Ishikawa (cell line): ENCODE results near the gene GRIN2A.

Source experiments
- CEBPB ChIP-seq: IDR thresholded peaks from 2 replicates; pipeline ENCODE4 v1.6.1; 2012
- CREB1 ChIP-seq: IDR thresholded peaks from 2 replicates; pipeline ENCODE4 v1.6.1; 2012; ENCODE audit warnings: low read depth
- EGR1 ChIP-seq: IDR thresholded peaks from 2 replicates; pipeline ENCODE4 v1.6.1; 2012
- EP300 ChIP-seq: IDR thresholded peaks from 2 replicates; pipeline ENCODE4 v1.6.1; 2012; ENCODE audit warnings: borderline replicate concordance
- FOXM1 ChIP-seq: IDR thresholded peaks from 2 replicates; pipeline ENCODE4 v1.6.1; 2012; ENCODE audit warnings: low read depth, borderline replicate concordance
- MAX ChIP-seq: IDR thresholded peaks from 2 replicates; pipeline ENCODE4 v1.6.1; 2012
- NFIC ChIP-seq: IDR thresholded peaks from 2 replicates; pipeline ENCODE4 v1.6.1; 2012
- RAD21 ChIP-seq: IDR thresholded peaks from 2 replicates; pipeline ENCODE4 v1.6.1; 2012; ENCODE audit warnings: low read depth
- REST ChIP-seq: IDR thresholded peaks from 2 replicates; pipeline ENCODE4 v1.6.1; 2012; ENCODE audit warnings: low read depth, mild to moderate bottlenecking
- TAF1 ChIP-seq: IDR thresholded peaks from 2 replicates; pipeline ENCODE4 v1.6.1; 2012; ENCODE audit warnings: low read depth, mild to moderate bottlenecking
- TCF12 ChIP-seq: IDR thresholded peaks from 2 replicates; pipeline ENCODE4 v1.6.1; 2012; ENCODE audit warnings: low read depth
- TEAD4 ChIP-seq: IDR thresholded peaks from 2 replicates; pipeline ENCODE4 v1.6.1; 2012
- USF1 ChIP-seq: IDR thresholded peaks from 2 replicates; pipeline ENCODE4 v1.6.1; 2012
- YY1 ChIP-seq: IDR thresholded peaks from 2 replicates; pipeline ENCODE4 v1.6.1; 2012; ENCODE audit warnings: low read depth
- ZBTB7A ChIP-seq: IDR thresholded peaks from 2 replicates; pipeline ENCODE4 v1.6.1; 2012; ENCODE audit warnings: low read depth

GRIN2A gene

DNA sequence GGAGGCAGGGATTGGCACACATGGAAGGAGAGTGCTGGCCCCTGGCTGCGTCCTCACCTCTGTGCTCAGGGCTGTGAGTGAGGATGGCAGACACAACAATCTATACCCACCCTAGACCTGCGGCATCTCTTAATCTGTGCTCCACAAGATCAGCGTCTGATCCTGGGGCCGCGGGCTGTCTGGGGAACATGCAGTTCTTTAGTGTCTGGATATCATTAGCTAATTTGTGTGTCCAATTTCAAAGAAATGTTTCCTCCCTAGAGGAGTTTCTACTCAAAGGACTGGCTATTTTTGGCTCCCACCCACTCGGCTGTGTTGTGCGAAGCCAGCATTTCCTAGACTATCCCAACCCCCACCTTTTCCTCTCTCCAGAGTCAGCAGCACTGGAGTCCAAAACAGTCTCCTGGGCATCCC lies 93.8 kb downstream of the GRIN2A start:
- TF ChIP-seq CREB1 (no peak), EP300 (no peak), REST (no peak), EGR1 (no peak), NFIC (no peak), MAX (no peak), ZBTB7A (no peak), TAF1 (no peak), TCF12 (no peak), TEAD4 (no peak), RAD21 (no peak), CEBPB (no peak), FOXM1 (no peak), USF1 (no peak), YY1 (no peak)

DNA sequence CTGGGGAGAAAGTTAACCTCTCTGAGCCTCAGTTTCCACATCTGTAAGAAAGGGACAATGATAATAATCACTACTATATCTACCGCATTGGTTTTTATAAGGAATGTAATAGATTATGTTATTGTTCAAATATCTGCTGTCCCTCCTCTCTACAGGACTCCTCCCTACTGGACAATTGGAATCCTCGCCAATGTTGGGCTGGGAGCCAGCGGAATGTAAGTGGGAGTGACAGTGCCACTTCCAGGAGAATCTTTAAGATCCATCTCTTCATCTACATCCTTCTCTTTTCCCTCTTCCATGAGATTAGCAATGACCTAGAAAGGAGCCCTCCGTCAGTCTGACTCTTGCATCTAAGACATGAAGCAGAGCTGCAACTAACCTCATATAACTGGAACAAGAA lies 95.1 kb downstream of the GRIN2A start:
- no peak for TF ChIP-seq USF1
- no peak for TF ChIP-seq REST
- TF ChIP-seq CEBPB, result no peak
- no peak for TF ChIP-seq TCF12
- TF ChIP-seq RAD21, result no peak
- no peak for TF ChIP-seq MAX

DNA sequence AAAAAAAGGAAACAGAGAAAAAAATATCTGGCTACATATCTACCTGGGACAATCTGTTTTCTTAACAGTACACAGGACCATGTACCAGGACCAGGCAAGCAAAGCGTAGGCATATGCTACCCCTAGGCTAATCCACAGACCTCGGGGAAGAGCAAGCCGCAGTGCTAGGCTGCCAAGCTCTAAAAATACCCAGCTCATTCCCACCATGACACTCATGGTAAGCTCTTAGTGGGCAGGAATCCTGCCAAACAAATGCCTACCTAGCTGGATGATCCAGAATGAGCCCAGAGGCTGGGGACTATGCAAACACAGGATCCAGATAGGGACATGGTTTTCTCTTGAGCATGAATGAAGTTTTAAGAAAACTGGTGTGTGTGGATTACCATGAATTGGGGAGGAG lies 95.6 kb downstream of the GRIN2A start:
- no peak for TF ChIP-seq ZBTB7A
- TF ChIP-seq YY1, result no peak
- TF ChIP-seq EGR1, result no peak
- TF ChIP-seq TEAD4, result no peak
- TF ChIP-seq REST, result no peak
- TF ChIP-seq NFIC, result no peak
- no peak for TF ChIP-seq TCF12
- TF ChIP-seq MAX, result no peak
- no peak for TF ChIP-seq CEBPB
- no peak for TF ChIP-seq CREB1
- no peak for TF ChIP-seq EP300

GRCh38 chr16:10085078-10085798 lies 97.0 kb downstream of the GRIN2A start:
- TF ChIP-seq YY1 (no peak), REST (no peak), TEAD4 (no peak), TAF1 (no peak), FOXM1 (no peak), NFIC (no peak), RAD21 (no peak), CEBPB (no peak), MAX (no peak), USF1 (no peak), ZBTB7A (no peak)
